Effector memory CD8-positive, alpha-beta T cell (primary cell): Measurements from ENCODE around the gene C22orf23.
A peak's percentile ranks its signal among the peaks of the same experiment; 100 is the strongest.

Experiments
- ATAC-seq: fragments of 150-1000 bp; cut with Tn5 transposase; replicated peaks from 2 replicates; pipeline ENCODE4 v1.10.0; 2021; ENCODE audit warnings: mild to moderate bottlenecking, moderate library complexity
- DNase-seq, 3 experiments: peaks; one replicate each; pipeline ENCODE4 v3.0.0; 2021
- H3K27ac Mint-ChIP-seq, 2 donors: one replicate each; pipeline ENCODE4 v1.8.0; 2022; ENCODE audit warnings: mild to moderate bottlenecking in 2 of 2, mixed read lengths in 2 of 2, moderate library complexity in 2 of 2
- H3K27me3 Mint-ChIP-seq, 2 donors: one replicate each; pipeline ENCODE4 v1.8.0; 2022; ENCODE audit warnings: mixed read lengths in 2 of 2
- H3K36me3 Mint-ChIP-seq: one replicate; pipeline ENCODE4 v1.8.0; 2022; ENCODE audit warnings: mild to moderate bottlenecking, moderate library complexity, mixed read lengths; ENCODE audit not compliant: insufficient read depth
- H3K4me1 Mint-ChIP-seq, 2 donors: one replicate each; pipeline ENCODE4 v1.8.0; 2022; ENCODE audit warnings: low read depth in 2 of 2, mixed read lengths in 2 of 2
- H3K4me3 Mint-ChIP-seq, 2 donors: one replicate each; pipeline ENCODE4 v1.8.0; 2022; ENCODE audit warnings: mild to moderate bottlenecking in 2 of 2, mixed read lengths in 2 of 2, moderate library complexity in 2 of 2
- H3K9me3 Mint-ChIP-seq, 2 donors: one replicate each; pipeline ENCODE4 v1.8.0; 2022; ENCODE audit warnings: mixed read lengths in 2 of 2

The C22orf23 gene

GRCh38 chr22:37922191-37922590 lies 31.2 kb downstream of the C22orf23 start:
- no peaks in the 10 kb centered on the region for H3K27me3 Mint-ChIP-seq
- no peak overlapping the region for H3K27ac Mint-ChIP-seq
- H3K9me3 Mint-ChIP-seq, result no peaks in the 10 kb centered on the region
- H3K4me1 Mint-ChIP-seq, result no peaks in the 10 kb centered on the region
- no peak overlapping the region for H3K4me3 Mint-ChIP-seq
- ATAC-seq (no peak), DNase-seq (no peak)
- H3K36me3 Mint-ChIP-seq, result peaks cover 28% of the 10 kb centered on the region

GRCh38 chr22:37920126-37920525 lies 33.3 kb downstream of the C22orf23 start:
- no peaks in the 10 kb centered on the region for H3K4me1 Mint-ChIP-seq
- DNase-seq (no peak), ATAC-seq (no peak)
- H3K27ac Mint-ChIP-seq, result peak overlapping the region; percentile 59 to 89
- no peaks in the 10 kb centered on the region for H3K9me3 Mint-ChIP-seq
- H3K36me3 Mint-ChIP-seq, result peaks cover 39% of the 10 kb centered on the region
- H3K4me3 Mint-ChIP-seq, result no peak overlapping the region
- H3K27me3 Mint-ChIP-seq, result no peaks in the 10 kb centered on the region

GRCh38 chr22:37918580-37919270 lies 34.7 kb downstream of the C22orf23 start:
- Mint-ChIP-seq H3K4me3 (no peak overlapping the region), H3K9me3 (no peaks in the 10 kb centered on the region), H3K36me3 (peaks cover 44% of the 10 kb centered on the region), H3K27ac (no peak overlapping the region), H3K4me1 (no peaks in the 10 kb centered on the region), H3K27me3 (no peaks in the 10 kb centered on the region)
- ATAC-seq (no peak), DNase-seq (no peak)

- Mint-ChIP-seq H3K4me1 (no peaks in the 10 kb centered on the region), H3K4me3 (no peak overlapping the region), H3K9me3 (no peaks in the 10 kb centered on the region), H3K36me3 (peaks cover 49% of the 10 kb centered on the region), H3K27me3 (no peaks in the 10 kb centered on the region), H3K27ac (no peak overlapping the region)
- DNase-seq (no peak), ATAC-seq (no peak)
Measured at GRCh38 chr22:37917874-37918548, 35.4 kb downstream of the C22orf23 start.

- peaks cover 44% of the 10 kb centered on the region for H3K36me3 Mint-ChIP-seq
- no peak for DNase-seq
- peaks cover 5 to 8% of the 10 kb centered on the region in 2 donors for H3K4me1 Mint-ChIP-seq
- H3K27me3 Mint-ChIP-seq, result no peaks in the 10 kb centered on the region
- ATAC-seq, result no peak
- H3K4me3 Mint-ChIP-seq, result no peak overlapping the region
- peak overlapping the region in 1 of 2 donors; percentile 28 for H3K27ac Mint-ChIP-seq
- H3K9me3 Mint-ChIP-seq, result no peaks in the 10 kb centered on the region
Measured at GRCh38 chr22:37916311-37916710, 37.1 kb downstream of the C22orf23 start.

GRCh38 chr22:37913233-37913721 lies 40.1 kb downstream of the C22orf23 start:
- no peak for DNase-seq
- H3K4me3 Mint-ChIP-seq, result no peak overlapping the region
- no peak for ATAC-seq
- H3K4me1 Mint-ChIP-seq, result peaks cover 5 to 21% of the 10 kb centered on the region in 2 donors
- H3K27me3 Mint-ChIP-seq, result no peaks in the 10 kb centered on the region
- H3K27ac Mint-ChIP-seq, result no peak overlapping the region
- H3K9me3 Mint-ChIP-seq, result no peaks in the 10 kb centered on the region
- H3K36me3 Mint-ChIP-seq, result peaks cover 29% of the 10 kb centered on the region

GRCh38 chr22:37912171-37912570 lies 41.2 kb downstream of the C22orf23 start:
- ATAC-seq (peak; percentile 19), DNase-seq (no peak)
- Mint-ChIP-seq H3K4me3 (no peak overlapping the region), H3K4me1 (peaks cover 14 to 29% of the 10 kb centered on the region in 2 donors), H3K9me3 (no peaks in the 10 kb centered on the region), H3K36me3 (peaks cover 32% of the 10 kb centered on the region), H3K27me3 (no peaks in the 10 kb centered on the region), H3K27ac (peak overlapping the region in 1 of 2 donors; percentile 62)

- Mint-ChIP-seq H3K27ac (peak overlapping the region in 1 of 2 donors; percentile 23), H3K27me3 (no peaks in the 10 kb centered on the region), H3K4me3 (no peak overlapping the region), H3K9me3 (no peaks in the 10 kb centered on the region), H3K4me1 (peaks cover 19 to 33% of the 10 kb centered on the region in 2 donors), H3K36me3 (peaks cover 32% of the 10 kb centered on the region)
- DNase-seq (no peak), ATAC-seq (no peak)
Measured at GRCh38 chr22:37911697-37912096, 41.7 kb downstream of the C22orf23 start.

GRCh38 chr22:37910890-37911672 lies 42.3 kb downstream of the C22orf23 start:
- Mint-ChIP-seq H3K9me3 (no peaks in the 10 kb centered on the region), H3K4me3 (no peak overlapping the region), H3K27me3 (no peaks in the 10 kb centered on the region), H3K27ac (peak overlapping the region; percentile 23 to 68), H3K4me1 (peaks cover 19 to 33% of the 10 kb centered on the region in 2 donors), H3K36me3 (peaks cover 27% of the 10 kb centered on the region)
- DNase-seq, result no peak
- no peak for ATAC-seq

- no peaks in the 10 kb centered on the region for H3K27me3 Mint-ChIP-seq
- no peak overlapping the region for H3K4me3 Mint-ChIP-seq
- H3K36me3 Mint-ChIP-seq, result peaks cover 23% of the 10 kb centered on the region
- H3K27ac Mint-ChIP-seq, result peak overlapping the region; percentile 59 to 60
- DNase-seq (no peak), ATAC-seq (no peak)
- H3K4me1 Mint-ChIP-seq, result peaks cover 29 to 40% of the 10 kb centered on the region in 2 donors
- H3K9me3 Mint-ChIP-seq, result no peaks in the 10 kb centered on the region
Measured at GRCh38 chr22:37909766-37910165, 43.6 kb downstream of the C22orf23 start.

GRCh38 chr22:37907036-37907954 lies 46.1 kb downstream of the C22orf23 start:
- Mint-ChIP-seq H3K9me3 (no peaks in the 10 kb centered on the region), H3K27ac (peak overlapping the region; percentile 50 to 72), H3K36me3 (peaks cover 12% of the 10 kb centered on the region), H3K4me1 (peaks cover 29 to 39% of the 10 kb centered on the region in 2 donors), H3K27me3 (no peaks in the 10 kb centered on the region), H3K4me3 (peak overlapping the region; percentile 69 to 78)
- ATAC-seq (no peak), DNase-seq (no peak)

- no peaks in the 10 kb centered on the region for H3K27me3 Mint-ChIP-seq
- H3K36me3 Mint-ChIP-seq, result peaks cover 12% of the 10 kb centered on the region
- no peaks in the 10 kb centered on the region for H3K9me3 Mint-ChIP-seq
- H3K4me3 Mint-ChIP-seq, result peak overlapping the region; percentile 69 to 78
- DNase-seq, result peak in 2 of 3 experiments; percentile 14 to 27
- H3K27ac Mint-ChIP-seq, result peak overlapping the region; percentile 50 to 72
- H3K4me1 Mint-ChIP-seq, result peaks cover 24 to 33% of the 10 kb centered on the region in 2 donors
- peak; percentile 23 for ATAC-seq
Measured at GRCh38 chr22:37906364-37907008, 46.9 kb downstream of the C22orf23 start.
